GM21825 (cell line): ENCODE measurements around the gene DUSP5.
A peak's percentile ranks its signal among the peaks of the same experiment; 100 is the strongest.

Experiments used
- ATAC-seq: cut with Tn5 transposase; IDR thresholded peaks from one replicate; pipeline ENCODE4 v1.9.1; 2021; ENCODE audit warnings: mild to moderate bottlenecking, moderate library complexity; ENCODE audit not compliant: unreplicated experiment

DUSP5 gene

GRCh38 chr10:110479710-110480109 is 18.0 kb upstream of the DUSP5 start:
- no peak for ATAC-seq

GRCh38 chr10:110480387-110480786 is 17.3 kb upstream of the DUSP5 start:
- ATAC-seq: no peak

DNA sequence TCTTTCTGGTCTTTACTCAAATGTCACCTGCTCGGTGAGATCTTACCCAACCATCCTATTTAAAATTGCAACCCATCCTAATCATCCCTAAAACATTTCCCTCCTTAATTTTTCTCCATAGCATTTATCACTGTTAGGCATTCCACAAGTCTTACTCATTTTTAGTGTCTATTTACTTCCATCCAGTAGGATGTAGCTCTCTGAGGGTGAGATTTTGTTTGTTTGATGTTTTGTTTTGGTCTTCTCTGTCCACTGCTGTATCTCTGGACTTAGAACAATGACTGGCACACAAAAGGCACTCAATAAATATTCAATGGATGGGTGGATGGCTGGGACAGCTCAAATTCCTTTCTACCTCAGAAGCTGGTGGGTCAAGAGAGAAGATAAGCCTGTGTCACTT is 15.8 kb upstream of the DUSP5 start:
- ATAC-seq: no peak

- ATAC-seq: no peak
Observed at GRCh38 chr10:110483633-110484032, 14.1 kb upstream of the DUSP5 start.

- no peak for ATAC-seq
Observed at GRCh38 chr10:110485541-110485940, 12.2 kb upstream of the DUSP5 start.

GRCh38 chr10:110486680-110487410 is 10.9 kb upstream of the DUSP5 start:
- ATAC-seq: no peak

DNA sequence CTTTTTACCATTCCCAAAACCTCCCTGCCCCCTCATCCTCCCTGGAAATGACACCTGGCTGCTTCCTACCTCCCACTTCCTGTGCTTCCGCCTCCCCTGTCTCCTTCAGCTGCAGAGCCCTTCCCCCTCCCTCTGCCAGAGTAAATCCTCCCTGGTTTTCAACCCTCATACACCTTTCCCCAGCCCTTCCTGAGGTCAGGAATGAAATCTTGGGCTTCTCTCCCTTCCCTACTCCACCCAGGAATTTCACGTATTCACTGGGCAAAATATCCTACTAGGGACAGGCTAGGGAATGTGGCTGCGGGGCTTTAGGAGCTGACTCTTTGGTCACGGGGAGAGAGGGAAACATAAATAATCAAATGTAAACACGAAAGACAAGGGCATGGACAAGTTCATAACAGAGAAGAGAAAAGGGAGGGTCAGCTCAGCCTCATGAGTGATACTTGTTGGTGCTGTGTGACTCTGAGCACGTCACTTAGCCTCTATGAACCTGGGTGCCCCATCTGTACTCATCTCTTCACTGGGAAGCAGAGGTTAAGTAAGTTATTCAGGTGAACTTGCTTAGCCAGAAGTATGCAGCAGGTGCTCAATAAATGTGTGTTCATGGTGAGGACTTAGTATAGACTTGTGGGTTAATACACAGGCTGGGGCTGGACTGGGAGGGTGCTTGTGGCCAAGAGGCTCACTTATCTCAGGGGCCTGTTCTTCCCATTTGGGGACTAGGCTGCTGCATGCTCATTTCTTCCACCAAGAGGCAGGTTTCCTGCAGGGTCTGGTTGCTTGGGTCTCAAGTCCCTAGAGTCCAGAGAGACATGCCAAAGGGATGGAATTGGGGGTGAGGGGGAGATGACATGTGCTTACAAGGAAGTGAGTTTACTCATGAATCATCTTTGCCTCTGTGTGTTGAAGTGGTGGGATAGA is 10.0 kb upstream of the DUSP5 start:
- ATAC-seq: no peak

DNA sequence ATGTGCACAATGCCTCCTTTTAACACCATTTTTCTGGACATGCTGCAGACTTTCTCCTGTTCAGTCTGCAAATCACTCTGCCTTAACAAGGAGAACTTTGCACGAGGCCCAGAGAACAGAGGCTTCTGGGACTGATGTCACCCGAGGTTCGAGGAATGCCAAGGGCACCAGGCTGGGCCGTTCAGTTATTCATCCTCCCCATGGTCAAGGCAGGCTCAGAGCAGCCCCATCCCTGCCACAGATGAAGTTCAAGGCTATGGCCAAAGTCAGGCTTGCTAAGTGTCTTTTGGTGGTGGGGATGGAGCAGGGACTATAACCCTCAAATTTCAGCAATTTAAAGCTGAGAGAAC is 9.4 kb upstream of the DUSP5 start:
- ATAC-seq: no peak

DNA sequence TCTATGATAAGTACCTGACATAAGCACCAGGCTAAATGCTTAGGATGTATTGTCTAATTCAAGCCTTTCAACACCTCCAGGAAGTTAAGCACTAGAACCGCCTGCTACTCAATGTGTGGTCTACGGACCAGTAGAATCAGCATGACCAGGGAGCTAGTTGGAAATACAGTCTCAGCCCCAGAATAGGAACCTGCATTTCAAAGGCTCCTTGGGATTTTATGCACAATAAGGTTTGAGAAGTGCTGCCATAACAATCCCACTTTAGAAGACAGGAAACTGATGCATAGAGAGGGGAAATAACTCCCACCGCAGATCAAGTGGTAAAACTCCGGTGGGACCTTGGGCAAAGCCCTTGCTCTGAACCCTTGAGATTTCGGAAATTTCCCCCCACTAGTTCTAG is 8.8 kb upstream of the DUSP5 start:
- no peak for ATAC-seq

GRCh38 chr10:110490640-110491039 is 7.1 kb upstream of the DUSP5 start:
- ATAC-seq: no peak

DNA sequence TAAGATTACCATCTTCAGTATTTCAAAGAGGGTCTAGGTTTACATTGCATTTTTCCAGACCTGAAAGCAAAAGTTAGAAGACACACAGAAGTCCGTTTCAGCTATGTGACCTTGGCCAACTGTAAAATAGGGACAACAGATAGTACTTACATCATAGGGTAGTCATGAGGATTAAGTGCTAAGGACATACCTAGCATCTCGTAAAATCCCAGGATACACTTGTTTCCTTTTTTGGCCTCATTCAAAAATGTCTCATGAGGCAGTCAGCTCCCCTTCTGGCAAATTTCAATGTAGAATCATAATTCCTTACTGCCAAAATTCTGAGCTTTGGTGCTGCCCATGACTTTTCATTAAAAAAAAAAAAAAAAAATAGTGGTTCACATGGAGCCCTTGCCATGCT is 6.4 kb upstream of the DUSP5 start:
- no peak for ATAC-seq

- ATAC-seq: no peak
Observed at GRCh38 chr10:110492069-110492822, 5.5 kb upstream of the DUSP5 start.

GRCh38 chr10:110493832-110494426 is 3.8 kb upstream of the DUSP5 start:
- no peak for ATAC-seq

GRCh38 chr10:110494532-110494931 is 3.2 kb upstream of the DUSP5 start:
- ATAC-seq: no peak

- no peak for ATAC-seq
Observed at GRCh38 chr10:110495731-110496552, 1.8 kb upstream of the DUSP5 start.

GRCh38 chr10:110496553-110497437 is 912 bp upstream of the DUSP5 start:
- no peak for ATAC-seq

GRCh38 chr10:110498087-110498981 is 627 bp downstream of the DUSP5 start:
- peak; percentile 11 for ATAC-seq
